MM.1S (cell line): ENCODE data around the gene METAP2.
"Not testable (repeated sequence)": the region's sequence is repeated elsewhere in the genome, so short reads cannot be mapped to it uniquely, and the experiment has no call there.

Experiments used
- DNase-seq: peaks from one replicate; pipeline ENCODE4 v3.0.0-alpha.2; 2015
- H2AFZ ChIP-seq: fragments of 300-600 bp; sonication (generic); 2 replicates; pipeline ENCODE4 v1.6.0; 2016; ENCODE audit warnings: antibody characterized with exemption, low read length
- H3F3A ChIP-seq: fragments of 300-600 bp; sonication (generic); 2 replicates; pipeline ENCODE4 v1.6.1; 2016; ENCODE audit warnings: mild to moderate bottlenecking, antibody characterized with exemption, low read length, moderate library complexity, mixed read lengths; ENCODE audit not compliant: insufficient read depth
- H3K27ac ChIP-seq: fragments of 300-600 bp; sonication (generic); 2 replicates; pipeline ENCODE4 v1.5.1; 2016; ENCODE audit warnings: mild to moderate bottlenecking, low read length
- H3K27me3 ChIP-seq: fragments of 300-600 bp; sonication (generic); replicated peaks from 2 replicates; pipeline ENCODE4 v1.6.0; 2016; ENCODE audit warnings: low read length; ENCODE audit not compliant: insufficient read depth
- H3K36me3 ChIP-seq: fragments of 300-600 bp; sonication (generic); replicated peaks from 2 replicates; pipeline ENCODE4 v1.6.1; 2016; ENCODE audit warnings: mild to moderate bottlenecking, low read length, mixed read lengths; ENCODE audit not compliant: insufficient read depth
- H3K4me1 ChIP-seq: fragments of 300-600 bp; sonication (generic); 2 replicates; pipeline ENCODE4 v1.6.1; 2016; ENCODE audit warnings: low read length, mixed read lengths
- H3K4me2 ChIP-seq: fragments of 300-600 bp; sonication (generic); 2 replicates; pipeline ENCODE4 v1.6.0; 2016; ENCODE audit warnings: low read depth, low read length
- H3K4me3 ChIP-seq: fragments of 300-600 bp; sonication (generic); 2 replicates; pipeline ENCODE4 v1.5.1; 2016; ENCODE audit warnings: low read length, mixed read lengths
- H3K79me2 ChIP-seq: fragments of 300-600 bp; sonication (generic); 2 replicates; pipeline ENCODE4 v1.6.1; 2016; ENCODE audit warnings: mixed run types, low read length, mixed read lengths
- H3K9ac ChIP-seq: fragments of 300-600 bp; sonication (generic); 2 replicates; pipeline ENCODE4 v1.6.1; 2016; ENCODE audit warnings: low read length, mixed read lengths
- H3K9me2 ChIP-seq: fragments of 300-600 bp; sonication (generic); replicated peaks from 2 replicates; pipeline ENCODE4 v1.6.1; 2016; ENCODE audit warnings: mild to moderate bottlenecking, low read length, mixed read lengths; ENCODE audit not compliant: insufficient read depth
- H3K9me3 ChIP-seq: fragments of 300-600 bp; sonication (generic); replicated peaks from 2 replicates; pipeline ENCODE4 v1.6.1; 2016; ENCODE audit warnings: mild to moderate bottlenecking, low read length, mixed read lengths; ENCODE audit not compliant: insufficient read depth
- H4K20me1 ChIP-seq: fragments of 300-600 bp; sonication (generic); 2 replicates; pipeline ENCODE4 v1.6.1; 2016; ENCODE audit warnings: mild to moderate bottlenecking, low read length, moderate library complexity, mixed read lengths; ENCODE audit not compliant: insufficient read depth
- CTCF ChIP-seq: fragments of 300-600 bp; sonication (generic); IDR thresholded peaks from 2 replicates; pipeline ENCODE4 v1.5.1; 2016; ENCODE audit warnings: antibody characterized with exemption, low read length, mixed read lengths
- EZH2 ChIP-seq: fragments of 300-600 bp; sonication (generic); optimal IDR thresholded peaks from 2 replicates; pipeline ENCODE3; 2017; ENCODE audit warnings: low read depth, mild to moderate bottlenecking, antibody characterized with exemption, low read length, mixed read lengths
- EZH2phosphoT487 ChIP-seq: fragments of 300-600 bp; sonication (generic); IDR thresholded peaks from 2 replicates; pipeline ENCODE4 v1.6.1; 2018; ENCODE audit warnings: antibody characterized with exemption, low read length

METAP2 gene

GRCh38 chr12:95457605-95458004 is 16.3 kb upstream of the METAP2 start:
- not testable (repeated sequence) for H3K79me2 ChIP-seq, H4K20me1 ChIP-seq, H3K9me3 ChIP-seq, H2AFZ ChIP-seq, H3K27ac ChIP-seq, H3K9ac ChIP-seq, H3K9me2 ChIP-seq, H3K36me3 ChIP-seq, DNase-seq, H3K4me3 ChIP-seq, H3K4me2 ChIP-seq, H3F3A ChIP-seq, H3K27me3 ChIP-seq, H3K4me1 ChIP-seq

- Histone ChIP-seq H3K9ac (no peak overlapping the region), H4K20me1 (no peaks in the 10 kb centered on the region), H3K27me3 (no peaks in the 10 kb centered on the region), H3K36me3 (no peaks in the 10 kb centered on the region), H3K79me2 (no peaks in the 10 kb centered on the region), H3K9me3 (no peaks in the 10 kb centered on the region), H3F3A (no peaks in the 10 kb centered on the region), H3K4me2 (no peak overlapping the region), H2AFZ (no peak overlapping the region), H3K4me1 (no peaks in the 10 kb centered on the region), H3K9me2 (no peaks in the 10 kb centered on the region), H3K4me3 (no peak overlapping the region), H3K27ac (no peak overlapping the region)
- no peak for DNase-seq
- TF ChIP-seq CTCF = no peak
- no peak for TF ChIP-seq EZH2
- TF ChIP-seq EZH2phosphoT487 = no peak
Observed at GRCh38 chr12:95458761-95459160, 15.2 kb upstream of the METAP2 start.

GRCh38 chr12:95459310-95459709 is 14.6 kb upstream of the METAP2 start:
- no peaks in the 10 kb centered on the region for H3K4me1 ChIP-seq
- H3K4me3 ChIP-seq = no peak overlapping the region
- H3K27ac ChIP-seq = no peak overlapping the region
- no peaks in the 10 kb centered on the region for H4K20me1 ChIP-seq
- no peak overlapping the region for H2AFZ ChIP-seq
- no peak for DNase-seq
- no peaks in the 10 kb centered on the region for H3F3A ChIP-seq
- H3K9ac ChIP-seq = no peak overlapping the region
- no peaks in the 10 kb centered on the region for H3K36me3 ChIP-seq
- H3K9me2 ChIP-seq = no peaks in the 10 kb centered on the region
- no peak for TF ChIP-seq EZH2
- TF ChIP-seq EZH2phosphoT487 = no peak
- TF ChIP-seq CTCF = no peak
- no peaks in the 10 kb centered on the region for H3K27me3 ChIP-seq
- H3K9me3 ChIP-seq = no peaks in the 10 kb centered on the region
- no peaks in the 10 kb centered on the region for H3K79me2 ChIP-seq
- no peak overlapping the region for H3K4me2 ChIP-seq

- Histone ChIP-seq H3K27me3 (no peaks in the 10 kb centered on the region), H3K27ac (no peak overlapping the region), H3F3A (no peaks in the 10 kb centered on the region), H3K9me3 (no peaks in the 10 kb centered on the region), H4K20me1 (no peaks in the 10 kb centered on the region), H3K36me3 (no peaks in the 10 kb centered on the region), H3K4me2 (no peak overlapping the region), H3K4me3 (no peak overlapping the region), H3K9me2 (no peaks in the 10 kb centered on the region), H3K79me2 (no peaks in the 10 kb centered on the region), H3K9ac (no peak overlapping the region), H2AFZ (no peak overlapping the region), H3K4me1 (no peaks in the 10 kb centered on the region)
- TF ChIP-seq EZH2 (no peak), EZH2phosphoT487 (no peak), CTCF (no peak)
- DNase-seq = no peak
Observed at GRCh38 chr12:95460105-95460504, 13.8 kb upstream of the METAP2 start.
